WI38 (cell line): ENCODE results near the gene PDZRN3.

Experiments
- H3K4me3 ChIP-seq: 2 replicates; pipeline ENCODE4 v1.5.1; 2011; ENCODE audit warnings: low read depth, mild to moderate bottlenecking, control low read depth, low read length
- TF ChIP-seq, protein P1 (sequence below): IDR thresholded peaks from 2 replicates; pipeline ENCODE4 v1.5.1; 2012; ENCODE audit warnings: low read depth, mild to moderate bottlenecking, control low read depth, low read length

Gene PDZRN3

GRCh38 chr3:73538486-73538885 is 86.3 kb downstream of the PDZRN3 start:
- TF ChIP-seq, protein P1, sequence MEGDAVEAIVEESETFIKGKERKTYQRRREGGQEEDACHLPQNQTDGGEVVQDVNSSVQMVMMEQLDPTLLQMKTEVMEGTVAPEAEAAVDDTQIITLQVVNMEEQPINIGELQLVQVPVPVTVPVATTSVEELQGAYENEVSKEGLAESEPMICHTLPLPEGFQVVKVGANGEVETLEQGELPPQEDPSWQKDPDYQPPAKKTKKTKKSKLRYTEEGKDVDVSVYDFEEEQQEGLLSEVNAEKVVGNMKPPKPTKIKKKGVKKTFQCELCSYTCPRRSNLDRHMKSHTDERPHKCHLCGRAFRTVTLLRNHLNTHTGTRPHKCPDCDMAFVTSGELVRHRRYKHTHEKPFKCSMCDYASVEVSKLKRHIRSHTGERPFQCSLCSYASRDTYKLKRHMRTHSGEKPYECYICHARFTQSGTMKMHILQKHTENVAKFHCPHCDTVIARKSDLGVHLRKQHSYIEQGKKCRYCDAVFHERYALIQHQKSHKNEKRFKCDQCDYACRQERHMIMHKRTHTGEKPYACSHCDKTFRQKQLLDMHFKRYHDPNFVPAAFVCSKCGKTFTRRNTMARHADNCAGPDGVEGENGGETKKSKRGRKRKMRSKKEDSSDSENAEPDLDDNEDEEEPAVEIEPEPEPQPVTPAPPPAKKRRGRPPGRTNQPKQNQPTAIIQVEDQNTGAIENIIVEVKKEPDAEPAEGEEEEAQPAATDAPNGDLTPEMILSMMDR, result no peak
- no peak overlapping the region for H3K4me3 ChIP-seq

GRCh38 chr3:73536952-73537351 is 87.8 kb downstream of the PDZRN3 start:
- TF ChIP-seq, protein P1, result no peak
- no peak overlapping the region for H3K4me3 ChIP-seq

DNA sequence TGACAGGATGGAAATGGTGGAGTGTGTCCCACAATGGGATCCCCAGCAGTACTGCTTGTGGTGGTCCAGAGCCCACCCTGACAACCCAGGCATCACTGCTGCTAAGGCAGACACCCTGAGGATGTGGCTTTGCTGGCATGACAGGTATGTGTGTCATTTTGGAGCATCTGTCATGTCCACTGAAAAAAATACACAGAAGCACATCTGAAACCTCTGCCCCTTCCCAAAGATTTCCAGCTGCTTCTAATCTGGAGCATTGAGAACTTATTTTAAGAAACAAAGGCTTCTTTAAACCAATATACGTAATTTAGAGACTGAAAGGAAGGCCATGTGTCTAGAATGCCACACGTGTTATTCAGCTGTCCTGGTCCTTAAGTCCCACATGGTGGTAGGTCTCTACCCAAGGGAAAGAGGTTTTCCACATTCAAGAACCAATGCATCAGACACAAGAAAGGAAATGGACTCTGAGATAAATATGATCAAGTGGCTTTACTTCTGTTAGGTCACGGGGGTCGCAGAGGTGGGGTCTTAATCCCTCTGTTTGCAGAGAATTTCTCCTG is 88.3 kb downstream of the PDZRN3 start:
- TF ChIP-seq, protein P1, result no peak

DNA sequence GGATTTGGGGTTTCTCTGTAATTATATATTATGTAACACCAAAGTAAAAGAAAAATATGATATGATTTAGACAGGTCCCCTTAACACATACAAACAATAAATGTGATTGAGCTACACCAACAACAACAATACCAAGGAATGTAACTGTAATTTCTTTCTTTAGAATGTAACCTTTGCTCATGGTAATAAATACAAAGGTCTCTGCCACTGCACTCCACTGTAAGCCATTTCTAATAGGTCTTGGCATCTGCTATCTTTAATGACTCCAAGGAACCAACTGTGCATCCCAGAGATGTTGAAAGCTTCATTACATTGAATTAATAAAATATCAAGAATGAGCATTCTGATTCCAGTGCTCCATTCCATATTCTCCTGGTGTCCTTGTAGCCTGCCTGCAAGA is 88.8 kb downstream of the PDZRN3 start:
- TF ChIP-seq, protein P1, result no peak
- no peak overlapping the region for H3K4me3 ChIP-seq

More for the DNA sequence above, 88.3 kb downstream of the PDZRN3 start:
- H3K4me3 ChIP-seq, result no peak overlapping the region

GRCh38 chr3:73535137-73535536 is 89.6 kb downstream of the PDZRN3 start:
- TF ChIP-seq, protein P1, result no peak
- no peak overlapping the region for H3K4me3 ChIP-seq

GRCh38 chr3:73530022-73530396 is 94.7 kb downstream of the PDZRN3 start:
- H3K4me3 ChIP-seq, result no peak overlapping the region
- TF ChIP-seq, protein P1, result no peak

GRCh38 chr3:73529308-73530021 is 95.3 kb downstream of the PDZRN3 start:
- TF ChIP-seq, protein P1, result no peak
- no peak overlapping the region for H3K4me3 ChIP-seq
